NCI-H1436 treated with DMSO at 0.1 percent for 48 hours (cell line): ENCODE measurements around the gene TMEM117.
A peak's percentile ranks its signal among the peaks of the same experiment; 100 is the strongest.
"Not testable (repeated sequence)": the region's sequence is repeated elsewhere in the genome, so short reads cannot be mapped to it uniquely, and the experiment has no call there.

ENCODE experiments used
- DNase-seq: peaks from one replicate; lab custom pipeline; 2025; lab: John Stamatoyannopoulos, UW

The TMEM117 gene

DNA sequence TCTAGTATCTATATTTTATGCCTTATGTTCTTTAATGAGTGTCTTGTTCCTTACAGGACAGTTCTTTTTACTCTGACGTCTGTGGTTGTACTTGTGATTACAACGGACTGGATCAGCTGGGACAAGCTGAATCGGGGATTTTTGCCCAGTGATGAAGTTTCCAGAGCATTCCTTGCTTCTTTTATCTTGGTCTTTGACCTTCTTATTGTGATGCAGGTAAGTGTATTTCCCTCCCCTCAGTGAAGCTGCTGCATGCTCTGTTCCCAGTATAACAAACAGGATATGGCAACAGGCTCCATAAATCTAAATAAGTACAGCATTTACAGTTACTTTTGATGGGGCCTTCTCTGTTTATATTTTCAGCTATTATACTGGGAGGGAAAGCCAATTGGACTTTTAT is 463.6 kb downstream of the TMEM117 start:
- no peak for DNase-seq

DNA sequence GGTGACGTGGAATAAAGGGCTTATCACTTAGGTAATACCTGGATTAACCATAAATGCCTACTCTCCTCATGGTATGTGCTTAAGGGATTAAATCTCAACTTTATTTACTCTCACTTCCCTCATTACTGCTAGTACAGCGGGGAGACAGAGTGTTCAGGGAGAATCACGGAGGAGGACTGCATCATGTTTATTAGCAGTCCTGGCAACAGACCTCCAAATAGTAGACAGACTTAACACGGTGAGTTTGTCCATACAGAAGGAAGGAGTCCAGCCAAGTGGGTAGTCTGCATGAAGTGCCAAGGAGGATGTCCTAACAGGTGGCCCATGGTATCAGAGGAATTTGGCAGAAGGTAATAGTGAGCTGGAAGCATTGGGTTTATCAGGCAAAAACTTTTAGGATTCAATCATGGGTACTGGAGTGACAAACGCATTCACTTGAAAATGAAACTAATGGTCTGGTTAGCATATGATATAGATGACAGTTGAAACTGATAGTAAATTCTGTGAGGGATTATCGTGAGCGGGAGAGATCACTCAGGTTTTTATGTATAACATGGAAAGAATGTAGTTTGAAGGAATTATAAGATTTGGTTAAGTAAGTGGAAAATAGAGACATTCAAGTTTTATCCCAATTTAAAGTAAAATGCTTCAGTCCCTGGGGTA is 471.8 kb downstream of the TMEM117 start:
- DNase-seq = no peak

DNA sequence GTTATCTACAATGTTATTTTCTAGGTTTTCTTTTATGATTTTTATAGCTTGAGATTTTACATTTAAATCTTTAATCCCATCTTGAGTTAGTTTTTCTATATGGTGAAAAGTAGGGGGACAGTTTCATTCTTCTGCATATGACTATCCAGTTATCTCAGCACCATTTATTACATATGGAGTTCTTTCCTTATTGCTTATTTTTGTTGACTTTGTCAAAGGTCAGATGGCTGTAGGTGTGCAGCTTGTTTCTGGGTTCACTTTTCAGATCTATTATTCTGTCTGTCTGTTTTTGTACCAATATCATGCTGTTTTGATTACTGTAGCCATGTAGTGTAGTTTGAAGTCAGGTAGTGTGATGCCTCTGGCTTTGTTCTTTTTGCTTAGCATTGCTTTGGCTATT is 477.3 kb downstream of the TMEM117 start:
- no peak for DNase-seq

DNA sequence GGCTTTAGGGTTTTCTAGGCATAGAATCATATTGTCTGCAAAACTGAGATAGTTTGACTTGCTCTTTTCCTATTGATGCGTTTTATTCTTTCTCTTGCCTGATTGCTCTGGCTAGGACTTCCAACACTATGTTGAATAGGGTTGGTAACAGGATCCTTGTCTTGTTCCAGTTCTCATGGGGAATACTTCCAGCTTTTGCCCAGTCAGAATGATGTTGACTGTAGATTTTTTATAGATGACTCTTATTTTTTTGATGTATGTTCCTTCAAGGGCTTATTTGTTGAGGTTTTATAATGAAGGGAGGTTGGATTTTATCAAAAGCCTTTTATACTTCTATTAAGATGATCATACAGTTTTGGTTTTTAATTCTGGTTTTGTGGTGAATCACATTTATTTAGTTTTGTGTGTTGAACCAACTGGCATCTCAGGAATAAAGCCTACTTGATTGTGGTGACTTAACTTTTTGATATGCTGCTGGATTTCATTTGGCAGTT is 478.2 kb downstream of the TMEM117 start:
- DNase-seq = no peak

DNA sequence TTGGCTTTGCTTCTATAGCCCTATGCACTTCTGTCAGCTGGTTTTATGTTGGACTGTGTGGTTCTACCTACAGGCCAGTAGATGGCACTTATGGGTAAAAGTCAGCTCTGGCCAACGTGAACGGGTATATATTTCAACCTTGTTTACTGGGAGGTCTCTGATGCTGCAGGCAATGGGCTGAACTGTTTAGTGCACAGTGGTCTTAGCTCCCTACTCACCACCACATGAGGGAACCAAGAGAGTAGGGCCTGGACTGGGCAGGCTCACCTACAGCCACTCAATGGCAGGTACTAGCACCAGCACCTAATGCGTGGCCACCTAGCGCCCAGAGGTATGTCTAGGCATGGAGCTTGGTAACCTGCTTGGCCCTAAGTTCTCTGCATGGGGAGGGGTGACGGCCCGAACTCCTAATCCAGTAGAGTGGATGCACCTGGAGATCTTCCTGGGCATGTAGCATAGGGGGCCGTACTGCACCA is 481.8 kb downstream of the TMEM117 start:
- peak; percentile 9 for DNase-seq

DNA sequence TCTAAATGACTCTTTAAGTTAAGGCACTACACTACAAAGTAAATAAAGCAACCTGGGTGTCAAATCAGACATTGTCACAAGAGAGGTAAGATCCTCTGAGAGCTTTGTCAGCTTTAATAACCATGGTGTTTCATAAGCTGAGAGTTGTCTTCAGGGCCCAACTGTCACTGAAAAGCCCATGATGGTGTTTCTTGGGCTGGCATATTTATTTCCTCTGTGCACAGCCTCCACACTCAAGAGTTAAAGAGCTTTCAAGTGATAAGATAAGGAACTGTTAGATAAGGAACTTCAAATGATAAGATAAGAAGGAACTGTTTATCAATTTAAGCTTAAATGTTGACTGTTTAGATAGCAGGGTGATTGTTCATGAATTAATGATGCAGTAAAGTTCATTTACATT is 495.4 kb downstream of the TMEM117 start:
- no peak for DNase-seq

DNA sequence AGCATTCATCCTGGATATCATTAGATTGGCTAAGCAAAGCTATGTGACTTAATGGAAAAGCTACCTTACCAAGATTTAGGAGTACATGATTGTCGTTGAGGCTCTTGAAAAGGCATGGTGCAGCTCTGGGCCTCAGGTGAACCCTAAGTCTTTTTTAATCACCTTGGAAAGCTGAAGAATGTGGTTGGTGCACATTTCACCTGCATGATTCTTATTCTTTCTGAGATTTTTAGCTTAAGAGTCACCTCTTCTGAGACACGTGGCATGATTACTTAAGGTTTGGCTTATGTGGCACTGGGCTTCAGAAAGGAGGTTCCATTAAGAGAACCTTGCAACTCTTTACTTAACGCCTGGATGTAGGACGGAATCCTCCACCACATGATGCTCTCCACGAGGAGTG is 498.5 kb downstream of the TMEM117 start:
- DNase-seq = no peak

DNA sequence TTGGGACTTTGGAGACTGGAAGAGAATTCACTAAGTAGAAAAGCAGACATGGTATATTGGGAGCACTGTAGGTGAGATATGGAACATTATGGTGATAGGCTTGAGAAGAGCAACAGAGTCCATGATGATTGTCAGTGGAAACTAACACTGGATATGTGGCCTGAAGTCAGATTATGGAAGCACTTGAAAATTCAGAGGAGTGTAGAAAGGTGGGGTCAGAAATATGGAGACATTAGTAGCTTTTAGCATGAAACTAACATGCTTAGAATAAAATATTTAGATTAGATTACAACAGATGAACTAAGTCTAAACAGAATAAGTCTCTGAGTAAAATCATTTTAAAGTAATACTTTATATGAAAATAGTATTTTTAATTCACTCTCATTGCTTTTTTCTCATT is 499.1 kb downstream of the TMEM117 start:
- DNase-seq = no peak

DNA sequence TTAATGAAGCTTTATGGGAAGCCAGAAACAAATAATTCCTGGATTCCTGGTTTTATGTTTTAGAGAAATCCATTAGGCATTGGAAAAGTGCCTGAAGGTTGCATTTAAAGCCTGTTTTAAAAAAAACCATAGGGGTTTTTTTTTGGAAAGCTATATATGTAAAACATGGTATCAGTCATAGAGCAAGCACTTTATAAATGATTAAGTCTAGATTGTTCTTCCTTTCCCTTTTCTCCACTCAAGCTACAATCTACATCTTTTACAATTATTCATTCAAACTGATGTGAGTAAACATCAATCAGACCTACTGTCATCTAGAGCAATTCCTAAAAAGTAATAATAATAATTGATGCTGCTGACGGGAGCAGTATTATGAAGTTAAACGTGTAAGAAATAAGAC is 500.7 kb downstream of the TMEM117 start:
- no peak for DNase-seq

DNA sequence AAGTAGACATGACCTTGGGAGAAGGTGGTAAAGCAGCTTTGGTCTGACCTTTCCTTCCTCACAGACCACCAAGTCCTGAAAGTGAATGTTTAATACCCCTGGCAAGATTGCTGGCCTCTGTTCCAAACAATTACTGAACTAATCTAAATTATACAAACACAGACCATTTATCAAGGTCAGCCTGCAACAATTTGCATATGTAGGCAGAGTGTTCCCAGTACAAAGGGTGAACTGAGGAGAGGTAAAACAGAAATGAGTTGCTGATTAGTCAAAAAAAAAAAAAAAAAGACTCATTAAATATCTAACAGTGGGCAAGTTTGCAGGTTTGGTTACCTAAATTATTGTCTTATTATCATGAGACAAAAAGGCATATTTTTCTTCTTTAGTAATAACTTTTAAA is 506.5 kb downstream of the TMEM117 start:
- no peak for DNase-seq

DNA sequence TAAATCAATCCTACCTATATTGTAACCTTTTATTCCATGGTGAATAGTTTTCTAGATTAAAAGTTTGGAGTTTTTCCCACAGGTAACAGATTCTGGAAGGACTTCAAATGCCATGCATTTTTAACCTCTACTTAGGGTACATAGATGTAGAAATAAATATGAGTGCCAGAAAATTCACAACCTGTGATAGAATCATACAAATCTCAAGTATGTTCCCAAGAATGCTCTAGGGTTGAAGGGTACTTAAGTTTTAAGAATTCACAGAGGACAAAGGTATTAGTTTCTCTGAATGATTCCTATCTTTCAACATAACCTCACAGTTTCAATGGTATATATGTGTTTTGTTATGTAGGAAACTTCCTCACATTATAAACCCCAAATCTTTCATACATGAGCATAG is 511.3 kb downstream of the TMEM117 start:
- DNase-seq = no peak

DNA sequence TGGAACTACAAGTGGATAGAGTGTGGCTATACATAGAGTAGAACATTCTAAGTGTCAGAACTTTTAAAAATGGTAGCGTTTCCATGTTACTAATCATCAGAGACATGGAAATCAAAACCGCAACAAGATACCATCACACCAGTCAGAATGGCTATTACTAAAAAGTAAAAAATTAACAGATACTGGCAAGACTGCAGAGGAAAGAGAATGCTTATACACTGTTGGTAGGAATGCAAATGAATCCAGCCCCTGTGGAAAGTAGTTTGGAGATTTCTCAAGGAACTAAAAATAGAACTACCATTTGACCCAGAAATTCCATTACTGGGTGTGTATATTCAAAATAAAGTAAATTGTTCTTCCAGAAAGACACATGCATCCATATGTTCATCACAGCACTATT is 521.6 kb downstream of the TMEM117 start:
- no peak for DNase-seq

DNA sequence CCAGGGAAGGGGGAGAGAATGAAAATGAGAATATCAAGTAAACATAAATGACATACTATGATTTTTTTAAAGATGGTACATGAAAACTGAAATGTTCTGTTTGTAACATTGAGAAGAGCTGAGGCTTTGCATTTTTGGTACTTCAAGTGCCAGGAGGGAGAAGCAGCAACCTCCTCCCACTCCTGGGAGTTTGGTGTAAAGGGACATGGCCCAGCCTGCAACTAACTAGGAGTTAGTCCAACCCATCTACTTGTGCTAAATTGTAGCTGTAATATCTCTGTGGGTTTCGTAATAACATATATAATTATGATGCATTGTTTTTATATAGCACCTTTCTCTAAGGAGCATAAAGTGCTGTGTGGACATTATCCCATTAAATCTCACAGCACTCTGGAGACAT is 522.8 kb downstream of the TMEM117 start:
- no peak for DNase-seq

DNA sequence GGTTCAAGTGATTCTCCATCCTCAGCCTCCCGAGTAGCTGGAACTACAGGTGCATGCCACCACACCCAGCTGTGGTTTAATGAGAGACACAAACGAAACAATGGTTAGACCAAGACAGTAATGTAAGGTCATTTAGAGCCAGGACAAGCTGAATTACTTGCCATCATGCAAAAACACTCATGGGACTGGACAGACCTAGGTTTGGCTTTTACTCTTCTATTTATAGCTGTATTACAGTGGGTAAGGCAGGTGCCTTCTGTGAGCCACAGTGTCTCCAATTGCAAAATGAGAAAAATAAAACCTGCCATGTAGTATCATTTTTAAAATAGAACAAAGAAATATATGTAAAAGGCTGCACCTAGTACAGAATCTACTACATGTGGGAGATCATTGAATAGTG is 527.1 kb downstream of the TMEM117 start:
- no peak for DNase-seq

DNA sequence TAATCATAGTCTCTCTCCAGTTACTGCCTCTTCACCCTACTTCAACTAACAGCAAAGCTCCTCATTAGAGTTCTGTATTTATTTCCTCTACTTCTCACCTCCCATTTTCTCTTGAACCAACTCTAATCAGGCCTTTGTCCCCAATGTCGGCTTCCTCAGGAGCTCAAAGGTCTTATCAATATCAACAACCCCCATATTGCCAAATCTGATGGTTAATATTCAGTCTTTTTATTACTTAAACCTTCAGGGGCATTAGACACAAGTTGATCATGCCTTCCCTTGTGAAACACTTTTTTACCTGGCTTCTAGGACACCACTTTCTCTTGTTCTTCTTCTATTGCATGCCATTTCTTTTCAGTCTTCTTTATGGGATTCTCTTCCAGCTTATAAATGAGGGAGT is 531.3 kb downstream of the TMEM117 start:
- DNase-seq = no peak

DNA sequence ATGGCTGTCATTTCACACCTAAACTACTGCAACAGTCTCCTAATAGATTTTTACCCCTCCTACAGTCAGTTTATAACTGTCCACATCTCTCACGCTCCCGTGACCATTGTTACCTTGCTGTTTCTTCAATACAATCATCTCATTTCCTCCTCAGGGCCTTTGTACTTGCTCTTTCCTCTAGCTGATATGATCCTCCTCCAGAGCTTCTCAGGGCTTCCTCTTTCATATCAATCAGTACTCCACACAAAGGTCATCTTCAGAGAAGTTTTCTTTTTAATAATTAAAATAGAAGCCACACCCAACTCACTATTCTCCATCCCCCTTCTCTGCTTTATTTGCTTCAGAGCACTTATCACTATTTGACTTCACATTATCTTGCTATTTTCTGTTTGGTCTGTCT is 532.0 kb downstream of the TMEM117 start:
- DNase-seq = no peak

DNA sequence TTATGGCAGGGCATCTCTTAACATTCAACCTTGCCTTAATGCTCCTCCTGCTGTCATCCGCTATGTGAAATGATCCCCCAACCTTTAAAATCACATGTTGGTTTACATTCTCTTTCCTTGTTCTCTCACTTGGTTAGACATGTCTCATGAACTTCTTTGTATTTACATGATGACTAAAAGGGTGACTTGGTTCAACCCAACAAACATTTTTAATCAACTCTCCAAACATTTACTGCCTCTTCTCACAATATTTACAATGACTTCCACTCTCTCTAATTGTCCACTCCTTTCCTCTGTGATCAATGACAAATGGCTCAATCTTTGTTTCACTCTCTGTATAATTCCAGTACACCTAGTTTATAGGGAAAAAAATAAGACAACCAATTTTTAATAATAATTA is 534.1 kb downstream of the TMEM117 start:
- no peak for DNase-seq

DNA sequence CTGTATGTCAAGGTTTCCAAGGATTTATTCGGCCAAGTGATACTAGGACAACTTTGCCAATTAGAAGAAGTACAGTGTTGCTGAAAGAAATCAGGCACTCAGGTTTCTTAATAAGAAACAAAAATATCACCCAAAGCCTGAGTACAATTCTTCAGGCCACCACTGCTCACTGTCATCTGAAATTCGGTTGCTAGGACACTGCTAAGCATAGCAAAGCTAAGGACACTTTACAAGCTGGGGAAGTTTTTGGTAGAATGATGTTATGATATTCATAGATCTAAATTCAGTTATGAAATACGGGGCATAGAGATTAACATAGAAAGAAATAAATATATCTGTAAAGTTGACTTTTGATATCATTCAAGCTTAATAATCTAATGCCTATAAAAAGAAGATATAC is 535.1 kb downstream of the TMEM117 start:
- DNase-seq = no peak

DNA sequence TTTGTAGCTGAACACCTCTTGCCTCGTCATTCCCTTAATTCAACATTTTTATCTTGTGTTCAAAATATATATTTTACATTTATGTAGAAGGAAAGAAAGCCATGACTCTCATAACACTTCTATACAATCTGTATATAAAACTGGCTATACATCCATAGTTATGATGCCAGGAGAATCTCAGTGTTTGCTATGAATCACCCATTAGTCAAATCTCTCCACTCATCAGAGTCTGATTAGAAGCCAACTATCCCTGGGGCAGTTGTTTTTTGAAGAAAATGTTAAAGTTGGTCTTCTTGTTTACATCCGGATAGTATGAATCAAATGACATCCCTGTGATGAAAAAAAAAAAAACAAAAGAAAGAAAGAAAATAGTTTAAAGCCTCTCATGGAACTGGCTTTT is 536.4 kb downstream of the TMEM117 start:
- no peak for DNase-seq

DNA sequence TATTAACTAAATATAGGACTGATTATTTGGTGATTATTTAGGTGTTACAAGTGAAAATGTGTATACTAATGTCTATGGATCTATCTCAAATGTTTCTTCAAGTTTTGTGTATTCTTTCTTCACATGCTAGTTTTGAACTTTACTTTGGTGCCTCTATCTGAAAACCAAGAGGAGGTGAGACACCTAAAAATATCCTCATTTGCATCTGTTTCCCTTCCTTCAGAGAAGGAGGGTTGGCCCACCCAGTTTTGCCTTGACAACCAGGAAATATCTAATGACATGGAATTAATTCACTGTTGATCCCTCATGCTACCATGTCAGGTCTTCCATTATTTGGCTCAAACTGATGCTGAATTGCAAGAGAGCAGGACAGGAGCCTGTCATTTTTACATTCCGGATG is 539.8 kb downstream of the TMEM117 start:
- DNase-seq = no peak

DNA sequence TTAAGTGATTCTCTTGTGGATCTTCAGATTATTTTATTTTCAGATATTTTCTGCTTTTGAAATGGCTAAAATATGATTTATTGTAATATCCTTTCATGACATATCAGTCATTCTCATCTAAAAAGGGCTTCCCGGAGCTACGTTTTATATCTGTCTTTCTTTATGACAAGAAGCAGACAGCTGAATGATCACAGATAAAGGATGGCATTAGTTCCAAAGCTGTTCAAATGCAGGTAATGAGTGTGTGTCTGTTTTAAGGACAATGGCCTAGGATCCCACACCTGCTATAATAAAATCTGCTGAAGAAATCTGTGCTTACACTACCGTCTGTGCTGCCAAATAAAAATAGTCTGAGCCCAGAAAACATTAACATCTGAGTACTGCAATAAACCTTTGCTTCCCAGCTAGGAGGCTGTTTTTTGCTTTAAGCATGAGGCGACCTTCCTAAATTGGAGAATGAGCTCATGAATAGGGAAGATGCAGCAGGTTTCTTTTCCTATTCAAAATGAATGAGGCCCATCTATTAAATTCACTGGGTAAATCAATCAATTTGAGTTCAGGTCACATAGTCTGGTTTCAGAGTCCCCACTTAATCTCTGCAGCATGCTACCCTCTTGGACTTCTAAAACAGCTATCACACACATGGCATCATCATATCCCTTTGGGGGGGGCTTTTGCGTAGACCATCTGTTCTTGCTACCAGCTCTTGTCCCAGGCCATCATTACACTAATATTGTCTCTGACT is 541.7 kb downstream of the TMEM117 start:
- DNase-seq = no peak

DNA sequence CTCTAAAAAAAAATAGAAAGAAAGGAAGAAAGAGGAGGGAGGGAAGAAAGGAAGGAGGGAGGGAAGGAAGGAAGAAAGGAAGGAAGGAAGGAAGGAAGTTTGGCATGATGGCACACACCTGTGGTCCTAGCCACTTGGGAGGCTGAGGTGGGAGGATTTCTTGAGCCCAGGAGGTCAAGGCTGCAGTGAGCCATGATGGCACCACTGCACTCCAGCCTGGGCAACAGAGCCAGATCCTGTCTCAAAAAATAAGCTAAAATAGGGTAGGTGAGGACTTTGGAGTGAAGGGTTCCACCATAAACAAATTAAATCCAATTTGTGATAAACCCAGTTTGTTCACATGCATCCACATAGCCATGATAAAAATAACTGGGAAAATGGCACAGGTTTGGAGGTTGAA is 543.2 kb downstream of the TMEM117 start:
- not testable (repeated sequence) for DNase-seq

DNA sequence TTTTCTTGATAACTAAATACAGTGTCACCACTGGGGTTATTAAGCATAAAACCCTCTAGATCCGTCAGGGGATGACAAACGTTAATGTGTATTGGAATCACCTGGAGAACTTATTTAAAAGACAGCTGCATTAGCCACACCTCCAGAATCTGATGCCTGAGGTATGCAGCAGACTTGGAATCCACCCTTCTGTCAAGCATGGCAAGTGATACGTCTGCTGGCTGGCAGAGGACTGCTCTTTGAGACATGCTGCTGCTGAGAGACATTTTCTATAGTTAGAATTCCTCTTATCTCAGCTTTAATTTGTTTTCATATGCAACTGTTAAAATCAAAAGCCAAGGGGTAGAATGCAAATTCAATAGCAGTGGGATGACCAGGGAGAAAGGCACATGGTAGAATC is 544.0 kb downstream of the TMEM117 start:
- no peak for DNase-seq

DNA sequence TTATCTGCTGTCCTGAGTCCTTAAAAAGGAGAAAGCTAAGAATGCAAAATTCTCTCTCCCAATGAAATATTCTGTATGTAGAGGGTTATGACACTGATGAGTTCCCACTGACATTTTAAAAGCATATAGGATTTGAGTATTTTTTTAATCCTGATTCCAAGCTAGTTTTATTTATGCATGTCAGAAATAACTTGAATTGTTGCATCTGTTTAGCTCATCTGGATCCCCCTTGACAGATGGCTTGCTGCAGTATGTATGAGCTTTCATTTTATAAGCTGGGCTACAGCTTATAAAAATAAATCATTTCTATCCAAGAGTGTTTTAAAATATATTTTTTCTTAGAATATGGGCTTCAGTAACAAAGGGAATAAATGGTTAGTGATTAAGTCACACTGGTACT is 545.0 kb downstream of the TMEM117 start:
- no peak for DNase-seq
